Neural cell (in vitro differentiated cells): ENCODE measurements around the gene PNPLA7.

ENCODE experiments used
- CTCF ChIP-seq: fragments of 450-650 bp; IDR thresholded peaks from 2 replicates; pipeline ENCODE4 v1.5.1; 2014; ENCODE audit warnings: antibody characterized with exemption, mild to moderate bottlenecking, moderate library complexity; ENCODE audit not compliant: poor library complexity, severe bottlenecking
- EP300 ChIP-seq: fragments of 450-650 bp; conservative IDR thresholded peaks from 2 replicates; pipeline ENCODE4 v1.6.1; 2014; ENCODE audit warnings: antibody characterized with exemption, mild to moderate bottlenecking, moderate library complexity; ENCODE audit not compliant: poor library complexity, severe bottlenecking
- RAD21 ChIP-seq: fragments of 450-650 bp; conservative IDR thresholded peaks from 2 replicates; pipeline ENCODE4 v1.6.1; 2014; ENCODE audit warnings: antibody characterized with exemption, mild to moderate bottlenecking, moderate library complexity
- REST ChIP-seq: IDR thresholded peaks from 2 replicates; pipeline ENCODE4 v1.6.1; 2012; ENCODE audit warnings: borderline replicate concordance

GRCh38 chr9:137478613-137478961, 71.6 kb downstream of the PNPLA7 start:
- TF ChIP-seq CTCF (no peak), EP300 (no peak), RAD21 (no peak), REST (no peak)
